ENCODE data around the gene ACTA2.

Gene ACTA2

DNA sequence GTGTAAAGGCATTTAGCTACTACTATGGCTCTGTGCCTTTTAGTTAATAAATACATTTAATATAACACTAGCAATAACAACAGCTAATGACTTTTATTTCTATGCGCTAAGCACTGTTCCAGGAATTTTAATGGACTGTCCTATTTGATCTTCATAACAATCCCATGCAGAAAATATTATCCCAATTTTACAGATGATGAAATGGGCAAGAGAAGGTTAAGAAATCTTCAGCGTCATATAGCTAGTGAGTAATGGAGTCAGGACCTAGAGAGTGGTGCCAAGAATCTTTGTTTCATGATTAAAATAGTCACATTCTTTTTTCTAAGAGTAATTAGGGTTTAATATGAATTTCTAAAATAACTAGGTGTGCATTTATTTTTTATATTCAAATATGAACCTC is 32.4 kb downstream of the ACTA2 start:
- no peak for DNase-seq (ENCODE audit: low spot score)

DNA sequence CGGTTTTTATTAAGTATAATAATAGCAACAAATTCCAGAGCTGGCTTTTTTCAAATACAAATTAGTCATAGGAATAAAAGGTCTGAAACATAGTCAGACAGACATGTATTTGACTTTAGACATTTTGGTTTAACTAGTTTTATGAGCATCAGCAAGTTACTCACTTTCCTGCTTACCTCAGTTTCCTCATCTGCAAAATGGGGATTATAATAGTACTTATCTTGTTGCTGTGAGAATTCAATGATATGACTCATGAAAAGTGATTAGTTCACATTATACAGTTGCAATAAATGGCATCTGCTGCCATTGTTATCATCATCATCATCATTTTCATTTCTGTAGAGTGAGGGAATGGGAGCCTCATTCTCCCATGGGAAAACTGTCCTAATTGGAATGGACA is 33.5 kb downstream of the ACTA2 start:
- no peak for DNase-seq (ENCODE audit: low spot score)

DNA sequence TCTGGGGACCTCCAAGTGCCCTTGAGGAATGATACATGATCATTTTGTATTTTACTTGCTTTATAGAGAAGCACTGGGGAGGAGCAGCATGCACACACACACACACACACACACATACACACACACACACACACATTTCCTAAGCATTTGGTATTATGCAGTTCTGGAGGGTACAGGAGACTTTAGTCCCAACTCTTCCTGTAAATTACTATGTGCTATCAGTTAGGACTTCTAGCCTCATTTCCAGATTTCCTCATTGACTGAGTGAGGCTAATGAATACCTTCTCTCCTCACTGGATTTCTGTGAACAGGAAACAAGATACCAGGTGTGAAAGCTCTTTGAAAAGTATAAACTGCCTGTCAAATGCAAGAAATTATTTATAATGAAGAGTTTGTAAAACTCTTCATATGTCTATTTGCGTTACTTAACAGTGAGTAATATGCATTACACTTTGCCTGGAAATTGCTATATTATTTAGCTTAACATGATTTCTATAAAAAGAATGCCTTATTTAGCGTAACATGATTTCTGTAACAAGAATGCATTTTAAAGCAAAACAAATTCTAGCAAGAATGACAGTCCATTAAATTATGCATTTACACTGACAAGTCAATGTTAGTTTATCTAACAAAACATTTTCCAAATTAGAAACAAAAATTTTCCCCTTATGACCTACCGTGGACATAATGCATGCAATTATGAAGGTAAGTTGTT is 34.2 kb downstream of the ACTA2 start:
- DNase-seq (ENCODE audit: low spot score) = no peak

DNA sequence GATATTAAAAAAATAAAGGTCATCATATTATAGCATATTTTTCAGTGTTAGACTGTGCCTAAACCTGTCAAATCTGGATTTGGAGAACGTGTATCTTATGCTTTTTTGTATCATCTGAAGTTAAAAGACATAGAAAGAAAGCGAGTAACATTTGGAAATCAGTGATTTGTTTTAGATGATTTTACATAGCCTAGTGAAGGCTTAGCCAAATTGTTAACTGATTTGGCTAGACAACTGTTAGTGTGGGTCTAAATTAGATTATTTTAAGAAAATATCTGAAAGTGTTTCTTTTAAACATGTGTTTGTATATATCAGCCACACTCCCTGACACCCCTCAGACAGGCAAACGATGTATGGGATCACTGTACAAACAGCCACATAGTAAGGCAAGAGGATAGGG is 35.6 kb downstream of the ACTA2 start:
- no peak for DNase-seq (ENCODE audit: low spot score)

DNA sequence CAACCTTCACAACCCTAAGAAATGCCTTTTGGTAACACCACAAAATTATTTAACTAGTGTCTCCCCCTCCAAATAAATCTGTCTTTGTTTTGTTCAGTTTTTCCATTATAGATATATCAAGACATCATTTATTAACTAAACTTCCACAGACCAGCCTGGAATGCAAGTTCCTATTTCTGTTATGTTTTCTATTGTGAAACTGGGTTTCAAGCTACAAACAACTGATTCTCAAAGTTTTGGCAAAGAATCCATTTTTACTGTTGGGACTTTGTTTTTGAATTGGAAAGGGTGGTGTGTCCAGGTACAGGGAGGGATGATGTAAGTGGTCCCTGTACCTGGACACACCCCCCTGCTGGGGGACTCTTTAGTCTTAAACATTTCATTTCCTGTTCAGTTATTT is 36.3 kb downstream of the ACTA2 start:
- no peak for DNase-seq (ENCODE audit: low spot score)

DNA sequence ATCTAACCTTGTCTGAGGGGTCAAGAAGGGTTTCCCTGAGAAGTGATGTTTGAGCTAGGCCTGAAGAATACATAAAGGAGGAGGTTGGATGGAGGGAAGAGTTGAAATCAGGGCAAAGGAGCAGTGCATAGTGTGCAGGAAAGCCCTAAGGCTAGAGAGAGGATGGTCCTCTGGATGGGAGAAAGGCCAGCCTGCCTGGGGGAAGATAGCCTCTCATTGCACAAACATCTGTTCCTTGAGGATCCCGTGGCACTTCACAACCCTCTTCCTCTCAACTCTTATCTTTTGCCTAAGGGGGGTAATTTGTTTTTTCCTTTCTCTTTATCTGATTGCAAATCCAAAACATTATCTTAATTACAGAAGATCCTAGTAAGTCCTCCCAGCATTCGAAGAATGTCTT is 36.8 kb downstream of the ACTA2 start:
- no peak for DNase-seq (ENCODE audit: low spot score)

DNA sequence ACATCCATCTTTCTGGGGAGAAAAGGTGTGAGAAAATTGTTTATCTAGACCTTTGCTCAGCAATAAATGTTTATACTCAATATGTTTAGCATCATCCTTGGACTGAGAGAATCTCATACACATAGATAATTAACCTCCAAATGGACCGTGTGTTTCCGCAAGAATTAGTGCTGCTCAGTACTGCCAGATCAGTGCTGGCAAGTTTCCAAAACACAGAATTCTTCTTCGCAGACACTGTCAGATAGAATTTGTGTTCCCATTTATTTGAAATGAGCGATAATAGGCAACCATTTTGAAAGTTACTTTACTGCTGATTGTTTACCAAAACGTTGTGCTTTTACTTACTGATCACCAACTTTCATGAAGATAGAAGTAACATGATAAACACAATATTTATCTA is 38.8 kb downstream of the ACTA2 start:
- DNase-seq (ENCODE audit: low spot score) = no peak

DNA sequence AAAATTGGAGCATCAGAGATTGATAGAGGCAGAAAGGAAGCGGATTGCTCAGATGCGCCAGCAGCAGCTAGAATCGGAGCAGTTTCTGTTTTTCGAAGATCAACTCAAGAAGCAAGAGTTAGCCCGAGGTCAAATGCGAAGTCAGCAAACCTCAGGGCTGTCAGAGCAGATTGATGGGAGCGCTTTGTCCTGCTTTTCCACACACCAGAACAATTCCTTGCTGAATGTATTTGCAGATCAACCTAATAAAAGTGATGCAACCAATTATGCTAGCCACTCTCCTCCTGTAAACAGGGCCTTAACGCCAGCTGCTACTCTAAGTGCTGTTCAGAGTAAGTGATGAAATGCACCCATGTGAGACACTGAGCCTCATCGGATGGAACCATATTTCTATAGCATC is 39.4 kb downstream of the ACTA2 start:
- no peak for DNase-seq (ENCODE audit: low spot score)

DNA sequence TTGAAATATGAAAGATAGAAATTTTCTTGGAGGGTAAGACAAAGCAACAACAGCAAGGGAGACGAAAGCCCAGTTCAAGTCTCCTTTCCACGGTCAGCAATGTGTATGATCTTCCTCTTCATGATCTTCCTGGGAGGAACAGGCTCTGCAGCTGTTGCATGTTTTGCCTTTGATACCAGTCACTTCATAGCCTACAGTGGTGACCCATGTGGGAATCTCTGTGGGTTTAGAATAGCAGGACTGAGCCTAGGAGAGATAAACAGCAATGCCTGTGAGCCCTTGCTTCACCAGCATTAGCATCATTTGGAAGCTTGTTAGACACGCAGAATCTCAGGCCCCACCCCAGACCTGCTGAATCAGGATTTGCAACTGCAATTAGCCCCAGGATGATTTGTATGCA is 40.7 kb downstream of the ACTA2 start:
- DNase-seq (ENCODE audit: low spot score) = no peak

DNA sequence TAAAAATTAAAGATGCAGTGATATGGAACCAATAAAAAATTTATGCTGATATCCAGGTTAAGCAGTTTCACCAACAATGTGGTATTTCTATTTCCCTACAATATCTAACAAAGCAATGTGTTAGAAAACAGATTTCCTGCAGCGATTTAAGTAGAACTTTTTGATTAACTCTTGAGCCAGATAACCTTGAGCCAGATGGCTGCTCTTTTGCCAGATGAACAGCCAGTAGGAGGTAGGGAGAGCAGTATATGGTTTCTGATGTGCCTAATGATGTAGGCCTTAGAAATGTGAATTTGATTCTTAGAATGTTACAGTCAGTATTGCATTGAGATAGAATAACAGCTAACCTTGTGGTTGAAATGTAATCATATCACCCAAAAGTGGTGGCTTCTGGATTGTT is 41.5 kb downstream of the ACTA2 start:
- no peak for DNase-seq (ENCODE audit: low spot score)

DNA sequence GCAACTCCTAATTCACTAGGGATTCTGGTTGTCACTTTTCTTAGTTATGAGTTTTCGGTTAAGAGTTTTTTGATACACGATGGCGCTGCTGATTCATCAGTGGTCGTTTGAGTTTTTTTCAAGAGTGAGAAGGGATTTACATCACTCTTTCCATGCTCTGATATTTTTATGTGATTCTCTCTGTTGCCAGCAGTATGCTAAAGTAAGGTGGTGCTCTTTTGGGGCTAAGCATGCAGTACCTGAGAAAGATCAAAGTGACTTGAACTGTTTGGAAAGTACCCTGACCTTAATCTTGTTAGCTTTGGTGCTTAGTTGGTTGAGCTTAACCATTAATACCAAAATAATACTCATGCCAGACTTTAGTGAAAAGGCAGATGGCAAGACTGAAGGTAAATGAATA is 44.4 kb downstream of the ACTA2 start:
- no peak for DNase-seq (ENCODE audit: low spot score)

DNA sequence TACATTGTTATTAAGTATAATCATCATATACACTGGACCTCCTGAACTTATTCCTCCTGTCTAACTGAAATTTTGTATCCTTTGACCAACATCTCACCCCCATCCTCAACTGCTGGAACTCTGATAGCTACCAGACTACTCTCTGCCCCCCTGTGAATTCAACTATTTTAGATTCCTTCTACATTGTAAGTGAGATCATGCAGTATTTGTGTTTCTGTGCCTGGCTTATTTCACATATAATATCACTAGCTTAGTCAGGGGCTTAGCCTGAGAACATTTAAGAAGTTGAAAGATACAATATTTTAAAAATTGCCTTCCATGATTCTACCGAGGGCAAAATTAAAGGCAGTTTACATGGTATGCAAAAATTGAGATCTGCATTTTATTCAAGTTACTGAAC is 45.7 kb downstream of the ACTA2 start:
- DNase-seq (ENCODE audit: low spot score) = no peak

DNA sequence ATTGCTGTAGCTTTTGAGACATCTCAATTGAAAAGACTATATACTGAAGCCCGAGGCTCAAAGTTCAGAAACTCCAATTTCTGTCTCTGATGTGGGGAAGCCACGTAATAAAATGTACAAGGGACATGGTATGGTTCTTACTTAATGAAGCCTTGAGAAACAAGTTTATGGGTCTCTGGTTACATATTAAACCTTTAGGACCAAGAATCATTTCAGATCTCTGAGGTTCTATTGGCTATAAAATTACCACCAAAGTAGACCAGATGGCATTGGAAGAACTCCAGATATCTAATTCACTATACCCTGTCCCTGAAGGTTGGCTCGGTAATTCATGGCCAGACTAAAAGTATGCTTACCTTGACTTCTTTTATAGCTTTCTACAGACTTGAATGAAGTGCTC is 48.9 kb downstream of the ACTA2 start:
- no peak for DNase-seq (ENCODE audit: low spot score)

DNA sequence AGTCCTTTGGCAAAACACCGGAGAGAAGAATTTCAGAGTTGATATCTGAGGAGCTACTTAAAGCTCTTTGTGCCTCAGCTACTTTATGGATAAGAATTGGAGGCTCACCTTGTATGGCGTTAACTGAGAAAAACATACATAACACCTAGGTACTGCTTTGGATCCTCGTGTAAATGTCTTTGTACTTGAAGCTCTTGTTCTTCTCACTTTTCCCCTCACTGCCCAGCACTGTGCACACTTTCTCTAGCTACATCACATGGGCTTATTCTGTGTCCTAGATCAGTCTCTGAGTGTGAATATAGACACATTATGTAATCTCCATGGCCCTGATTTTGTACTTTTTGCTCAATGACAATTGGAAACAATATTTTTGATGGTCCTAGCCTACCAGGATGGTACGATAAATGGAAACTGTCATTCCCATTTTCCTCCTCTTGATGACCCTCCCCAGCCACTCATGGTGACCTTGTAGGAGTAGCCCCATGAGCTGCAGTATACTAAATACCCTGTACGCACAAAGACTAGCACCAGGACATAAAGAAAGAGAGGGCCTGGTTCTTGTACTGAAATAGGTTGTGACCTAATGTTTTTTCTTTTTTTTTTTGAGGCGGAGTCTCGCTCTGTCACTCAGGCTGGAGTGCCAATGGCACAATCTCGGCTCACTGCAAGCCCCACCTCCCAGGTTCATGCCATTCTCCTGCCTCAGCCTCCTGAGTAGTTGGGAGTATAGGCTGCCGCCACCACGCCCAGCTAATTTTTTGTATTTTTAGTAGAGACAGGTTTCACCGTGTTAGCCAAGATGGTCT is 50.4 kb downstream of the ACTA2 start:
- no peak for DNase-seq (ENCODE audit: low spot score)

DNA sequence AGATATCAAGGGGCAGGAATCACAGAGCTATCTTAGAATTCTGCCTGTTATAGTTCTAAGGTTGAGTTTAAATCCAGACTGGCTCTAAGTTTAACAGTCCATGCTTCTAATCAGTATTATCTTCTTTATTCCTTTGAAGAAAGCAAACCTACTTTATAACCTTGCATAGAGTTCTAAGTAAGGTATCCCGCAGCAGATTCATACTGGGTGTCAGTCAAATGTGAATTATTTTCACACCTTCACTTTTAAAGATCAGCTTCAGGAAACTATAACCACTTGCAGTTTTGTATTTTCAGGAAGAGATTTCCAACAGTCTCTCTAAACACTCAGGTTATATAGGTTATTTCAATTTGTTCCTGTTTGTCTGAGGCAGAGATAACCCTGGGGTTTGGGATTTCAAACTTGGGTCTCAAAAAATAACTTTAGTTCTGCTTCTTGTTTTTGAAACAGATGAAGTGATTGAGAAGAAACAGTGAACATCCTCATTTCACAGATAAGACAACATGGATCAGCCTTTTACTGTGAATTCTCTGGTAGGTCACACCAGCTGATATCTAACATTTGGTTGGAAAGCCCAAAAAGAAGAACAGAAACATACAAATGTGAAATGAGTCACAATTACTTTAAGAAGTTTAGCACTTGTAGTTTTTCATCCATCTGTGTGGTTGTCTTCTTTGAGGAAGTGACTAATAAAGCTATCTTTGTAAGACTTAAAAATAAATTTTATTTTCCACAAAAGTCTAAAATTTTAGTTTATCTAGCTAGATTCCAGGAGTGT is 51.2 kb downstream of the ACTA2 start:
- DNase-seq (ENCODE audit: low spot score) = peak; percentile 72

DNA sequence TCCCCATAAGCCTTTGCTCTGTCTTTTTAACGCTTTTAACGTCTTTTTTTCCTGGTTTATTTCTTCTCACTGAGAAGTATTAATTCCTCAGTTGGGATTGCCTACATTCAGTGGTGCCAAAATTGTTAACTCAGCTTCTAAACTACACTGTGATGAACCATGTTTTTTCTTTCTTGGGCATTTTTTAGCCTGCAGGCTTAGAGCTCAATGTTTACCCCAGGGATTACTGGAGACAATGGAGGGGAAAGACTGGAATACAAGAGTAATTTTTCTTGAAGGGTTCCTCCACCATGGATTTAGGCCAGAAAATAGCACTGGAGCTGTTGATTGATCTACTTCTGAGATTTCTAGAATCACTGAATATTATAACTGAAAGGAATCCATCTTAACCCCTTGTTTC is 52.7 kb downstream of the ACTA2 start:
- DNase-seq (ENCODE audit: low spot score) = no peak

DNA sequence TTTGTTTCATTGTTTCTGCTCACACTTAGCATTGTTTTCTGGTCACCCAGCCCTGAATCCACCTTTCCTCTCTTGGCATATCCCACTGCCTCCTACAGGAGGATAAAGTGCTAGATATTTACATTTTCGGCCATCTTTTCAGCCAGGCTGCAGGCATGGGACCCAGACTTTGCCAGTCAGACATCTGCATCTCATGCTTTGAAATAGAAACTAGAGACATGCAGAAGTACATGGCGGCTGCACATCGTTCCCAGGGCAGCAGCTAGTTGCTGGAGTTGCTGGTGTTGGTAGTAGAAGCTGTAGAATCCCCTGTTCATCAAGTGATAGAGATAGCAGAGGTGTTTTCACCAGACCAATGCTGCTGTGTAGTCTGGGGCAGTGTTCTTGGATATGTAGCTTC is 53.8 kb downstream of the ACTA2 start:
- DNase-seq (ENCODE audit: low spot score) = no peak

DNA sequence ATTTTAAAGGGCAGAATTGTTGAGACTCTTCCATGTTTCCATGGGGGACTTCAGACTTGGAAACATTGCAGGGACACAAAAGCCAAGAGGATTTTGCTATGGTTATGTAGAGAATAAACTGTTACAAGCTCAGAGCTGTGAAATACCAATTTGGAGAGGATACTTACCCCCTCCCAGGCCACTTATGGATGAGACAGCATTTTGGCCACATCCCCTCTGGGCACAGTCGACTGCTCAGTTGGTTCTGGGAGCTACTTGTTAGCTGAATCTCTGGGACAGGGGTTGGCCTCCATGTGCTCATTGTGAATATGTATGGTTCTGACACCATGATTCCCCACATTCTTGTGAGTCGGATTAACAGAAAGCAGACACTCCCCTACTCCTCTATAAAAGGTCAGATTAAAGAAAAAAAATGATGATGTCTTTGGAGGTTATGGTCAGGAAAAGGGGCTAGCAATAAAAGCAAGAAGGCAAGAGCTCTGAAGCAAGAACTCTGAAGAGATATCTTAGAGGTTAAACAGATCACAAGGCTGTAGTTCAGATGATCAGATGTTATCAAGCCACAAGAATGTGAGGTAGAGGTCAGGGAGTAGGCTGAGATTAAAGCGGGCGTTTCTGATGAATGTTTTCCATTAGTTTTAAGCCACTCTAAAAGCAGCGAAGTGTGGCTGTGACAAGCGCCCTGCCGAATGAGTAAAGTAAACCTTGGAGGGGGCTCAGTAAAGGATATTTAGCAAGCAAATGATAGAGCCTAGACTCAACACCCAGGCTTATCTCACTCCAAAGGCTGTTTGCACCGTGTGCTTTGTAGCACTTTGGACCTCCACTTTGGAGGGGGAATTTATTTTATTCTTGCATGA is 55.3 kb downstream of the ACTA2 start:
- DNase-seq (ENCODE audit: low spot score) = no peak

DNA sequence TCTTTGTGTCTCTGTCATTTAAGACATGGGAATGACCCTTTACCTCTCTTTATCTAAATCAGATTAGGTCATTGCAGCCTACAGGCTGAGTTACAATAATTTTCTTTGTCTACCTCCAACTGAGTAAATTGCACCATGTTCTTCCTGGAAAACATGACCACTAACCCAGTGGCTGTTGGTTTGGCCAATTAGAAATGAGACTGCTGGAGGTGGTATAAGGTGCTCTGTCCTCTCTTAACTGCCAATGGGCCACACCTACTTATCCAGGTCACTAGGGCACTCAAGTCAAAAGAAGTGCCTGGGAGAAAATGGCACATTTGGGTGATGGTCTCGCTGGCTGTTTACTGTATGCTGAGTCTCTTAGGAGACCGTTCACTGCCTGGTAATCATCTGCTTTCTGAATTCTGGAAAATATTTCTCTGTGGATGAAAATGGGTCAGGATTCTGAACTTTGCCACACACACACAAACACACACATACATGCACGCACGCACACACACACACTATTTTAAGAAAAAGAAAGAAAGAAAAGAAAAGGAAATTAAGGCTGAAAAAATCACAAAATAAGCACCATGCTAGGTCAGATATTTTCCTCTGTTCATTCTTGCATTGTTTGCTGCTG is 56.1 kb downstream of the ACTA2 start:
- DNase-seq (ENCODE audit: low spot score) = no peak

DNA sequence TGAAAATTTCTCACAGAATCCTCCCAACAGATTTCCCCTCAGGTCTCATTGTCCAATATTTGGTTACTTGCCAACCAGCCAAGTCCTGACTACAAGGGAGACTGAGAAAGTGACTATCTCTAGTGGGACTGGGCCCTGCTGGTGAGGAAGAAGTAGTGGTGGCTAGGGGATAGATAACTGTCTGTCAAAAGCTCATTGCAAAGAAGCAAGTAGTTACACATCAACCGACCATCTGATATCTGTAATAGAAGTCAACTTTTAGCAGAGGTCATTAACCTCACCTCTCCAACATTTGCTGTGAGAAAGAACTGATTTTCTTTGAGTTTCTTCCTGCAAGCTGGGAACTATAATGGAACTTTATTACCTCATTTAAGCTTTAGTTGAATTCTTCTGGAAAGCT is 57.3 kb downstream of the ACTA2 start:
- DNase-seq (ENCODE audit: low spot score) = no peak

DNA sequence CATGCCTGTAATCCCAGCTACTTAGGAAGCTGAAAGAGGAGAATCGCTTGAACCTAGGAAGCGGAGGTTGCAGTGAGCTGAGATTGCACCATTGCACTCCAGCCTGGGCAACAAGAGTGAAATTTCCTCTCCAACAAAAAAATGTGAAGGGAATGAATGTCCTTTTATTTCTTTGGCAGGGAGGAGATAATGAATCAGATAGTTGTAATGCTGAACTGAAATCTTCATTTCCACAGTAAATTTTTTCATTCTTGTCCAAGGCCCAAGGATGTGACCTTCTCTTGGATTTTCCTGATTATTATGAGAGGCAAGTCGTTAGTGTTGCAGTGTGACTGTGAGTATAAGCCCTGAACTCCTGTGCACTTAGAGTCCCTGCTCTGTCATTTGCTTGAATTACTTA is 59.0 kb downstream of the ACTA2 start:
- DNase-seq (ENCODE audit: low spot score) = no peak
